B cell (primary cell): Measurements from ENCODE around the gene ATG7.
"Not testable (repeated sequence)": the region's sequence is repeated elsewhere in the genome, so short reads cannot be mapped to it uniquely, and the experiment has no call there.

Experiments
- EZH2 ChIP-seq: IDR thresholded peaks from 2 replicates; pipeline ENCODE4 v1.6.1; 2012; ENCODE audit warnings: borderline replicate concordance, low read depth, mild to moderate bottlenecking, moderate library complexity, low read length; ENCODE audit not compliant: insufficient read depth, poor library complexity, severe bottlenecking
- TF ChIP-seq, protein P1 (sequence below): fragments of 200-600 bp; IDR thresholded peaks from one replicate; pipeline ENCODE4 v1.8.0; 2022; ENCODE audit warnings: antibody characterized with exemption, mild to moderate bottlenecking

DNA sequence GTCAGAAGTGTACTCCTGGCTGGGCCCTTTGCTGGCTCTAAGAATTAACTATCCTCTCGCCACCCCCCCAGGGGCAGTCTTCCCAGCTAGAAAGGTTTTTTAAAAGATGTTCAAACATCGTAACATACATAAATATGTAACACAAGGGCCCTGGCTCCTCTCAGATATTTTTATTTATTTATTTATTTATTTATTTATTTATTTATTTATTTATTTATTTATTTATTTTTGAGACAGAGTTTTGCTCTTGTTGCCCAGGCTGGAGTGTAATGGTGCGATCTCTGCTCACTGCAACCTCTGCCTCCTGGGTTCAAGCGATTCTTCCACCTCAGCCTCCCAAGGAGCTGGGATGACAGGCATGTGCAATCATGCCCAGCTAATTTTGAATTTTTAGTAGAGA is 190.5 kb downstream of the ATG7 start:
- TF ChIP-seq, protein P1, sequence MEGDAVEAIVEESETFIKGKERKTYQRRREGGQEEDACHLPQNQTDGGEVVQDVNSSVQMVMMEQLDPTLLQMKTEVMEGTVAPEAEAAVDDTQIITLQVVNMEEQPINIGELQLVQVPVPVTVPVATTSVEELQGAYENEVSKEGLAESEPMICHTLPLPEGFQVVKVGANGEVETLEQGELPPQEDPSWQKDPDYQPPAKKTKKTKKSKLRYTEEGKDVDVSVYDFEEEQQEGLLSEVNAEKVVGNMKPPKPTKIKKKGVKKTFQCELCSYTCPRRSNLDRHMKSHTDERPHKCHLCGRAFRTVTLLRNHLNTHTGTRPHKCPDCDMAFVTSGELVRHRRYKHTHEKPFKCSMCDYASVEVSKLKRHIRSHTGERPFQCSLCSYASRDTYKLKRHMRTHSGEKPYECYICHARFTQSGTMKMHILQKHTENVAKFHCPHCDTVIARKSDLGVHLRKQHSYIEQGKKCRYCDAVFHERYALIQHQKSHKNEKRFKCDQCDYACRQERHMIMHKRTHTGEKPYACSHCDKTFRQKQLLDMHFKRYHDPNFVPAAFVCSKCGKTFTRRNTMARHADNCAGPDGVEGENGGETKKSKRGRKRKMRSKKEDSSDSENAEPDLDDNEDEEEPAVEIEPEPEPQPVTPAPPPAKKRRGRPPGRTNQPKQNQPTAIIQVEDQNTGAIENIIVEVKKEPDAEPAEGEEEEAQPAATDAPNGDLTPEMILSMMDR, result not testable (repeated sequence)
- not testable (repeated sequence) for TF ChIP-seq EZH2
